HepG2 (cell line): Measurements from ENCODE around the gene MBD3L2B. TPM values are rescaled to one million over a fixed set of nuclear protein-coding genes. Genes with fewer than 3 reads are reported as not detected.

ENCODE experiments used
- ARNT2 ChIP-seq: sonication (generic); formaldehyde crosslinking; IDR thresholded peaks from 2 replicates; pipeline ENCODE4 v1.8.0; 2022; ENCODE audit warnings: mild to moderate bottlenecking, low read depth, missing genetic modification reagents, moderate library complexity
- FOXC1 ChIP-seq: sonication (generic); formaldehyde crosslinking; IDR thresholded peaks from 2 replicates; pipeline ENCODE4 v1.8.0; 2022; ENCODE audit warnings: mild to moderate bottlenecking, missing genetic modification reagents, borderline replicate concordance
- GLI4 ChIP-seq: sonication (generic); formaldehyde crosslinking; IDR thresholded peaks from 2 replicates; pipeline ENCODE4 v1.5.1; 2020; ENCODE audit warnings: missing genetic modification reagents, mild to moderate bottlenecking, moderate library complexity, borderline replicate concordance
- HOXD1 ChIP-seq: sonication (generic); formaldehyde crosslinking; IDR thresholded peaks from 2 replicates; pipeline ENCODE4 v1.5.0; 2020; ENCODE audit warnings: missing genetic modification reagents
- MAFF ChIP-seq: IDR thresholded peaks from 2 replicates; pipeline ENCODE4 v1.6.1; 2011; ENCODE audit warnings: low read depth, low read length, improper control_type of control experiment
- PITX1 ChIP-seq: sonication (generic); formaldehyde crosslinking; IDR thresholded peaks from 2 replicates; pipeline ENCODE4 v1.5.1; 2020; ENCODE audit warnings: mild to moderate bottlenecking, missing genetic modification reagents
- PRMT3 ChIP-seq: sonication (generic); formaldehyde crosslinking; IDR thresholded peaks from 2 replicates; pipeline ENCODE4 v1.8.1; 2022; ENCODE audit warnings: low read depth, mild to moderate bottlenecking, moderate library complexity, missing genetic modification reagents, borderline replicate concordance
- RFX5 ChIP-seq: IDR thresholded peaks from 2 replicates; pipeline ENCODE4 v1.6.1; 2011; ENCODE audit warnings: low read depth, low read length, improper control_type of control experiment
- SATB2 ChIP-seq: sonication (generic); formaldehyde crosslinking; IDR thresholded peaks from 2 replicates; pipeline ENCODE4 v1.5.0; 2020; ENCODE audit warnings: missing genetic modification reagents
- SRSF1 ChIP-seq: fragments of 200-400 bp; formaldehyde crosslinking; optimal IDR thresholded peaks from 2 replicates; pipeline ENCODE3; 2017; ENCODE audit warnings: mild to moderate bottlenecking, low read depth, low read length, moderate library complexity
- TAF15 ChIP-seq: fragments of 200-400 bp; formaldehyde crosslinking; IDR thresholded peaks from one replicate; pipeline ENCODE4 v1.6.1; 2018; ENCODE audit warnings: mild to moderate bottlenecking, low read depth, low read length; ENCODE audit not compliant: poor library complexity, severe bottlenecking
- TEAD3 ChIP-seq: optimal IDR thresholded peaks from 2 replicates; pipeline ENCODE3; 2016; ENCODE audit warnings: borderline replicate concordance
- ZBTB20 ChIP-seq: sonication (generic); formaldehyde crosslinking; IDR thresholded peaks from 2 replicates; pipeline ENCODE4 v1.8.1; 2023; ENCODE audit warnings: missing genetic modification reagents, low read depth, mild to moderate bottlenecking, borderline replicate concordance
- ZFP36L1 ChIP-seq: sonication (generic); formaldehyde crosslinking; IDR thresholded peaks from 2 replicates; pipeline ENCODE4 v1.8.0; 2022; ENCODE audit warnings: mild to moderate bottlenecking, missing genetic modification reagents, moderate library complexity
- ZNF251 ChIP-seq: sonication (generic); formaldehyde crosslinking; IDR thresholded peaks from 2 replicates; pipeline ENCODE4 v1.9.0; 2021; ENCODE audit warnings: mild to moderate bottlenecking, missing genetic modification reagents
- ZNF335 ChIP-seq: sonication (generic); formaldehyde crosslinking; IDR thresholded peaks from 2 replicates; pipeline ENCODE4 v1.4.0; 2020; ENCODE audit warnings: missing genetic modification reagents
- ZNF572 ChIP-seq: sonication (generic); formaldehyde crosslinking; IDR thresholded peaks from 2 replicates; pipeline ENCODE4 v1.5.1; 2020; ENCODE audit warnings: mild to moderate bottlenecking, missing genetic modification reagents
- polyA plus RNA-seq, 8 experiments: library from polyadenylated mRNA; depleted of rRNA in 3 of 8; stranded (reverse) in 7 of 8; unstranded in 1 of 8; fragments of >200 nt; fragmentation: Illumina TruSeq in 4 of 8; extraction: Trizol in 4 of 8; gene quantifications; 2 replicates each; pipeline versions ENCODE4 v1.2.1 to v1.2.3, GENCODE V29; 2011 to 2016; ENCODE audit warnings: low read depth in 4 of 8, missing spikeins in 1 of 8, mixed read lengths in 1 of 8; ENCODE audit not compliant: insufficient read depth in 1 of 8
- total RNA-seq, 5 experiments: library from RNA; depleted of rRNA; stranded (reverse); fragments of >200 nt; fragmentation: Illumina TruSeq; extraction: Trizol; gene quantifications; 2 replicates each; pipeline ENCODE4 v1.2.3, GENCODE V29; 2016; ENCODE audit warnings: low read depth in 1 of 5
- TF ChIP-seq, protein P1 (sequence below): sonication (generic); formaldehyde crosslinking; IDR thresholded peaks from 2 replicates; pipeline ENCODE4 v1.4.0; 2020; ENCODE audit warnings: missing genetic modification reagents
- TF ChIP-seq, protein P2 (sequence below), 2 experiments: sonication (generic) in 1 of 2; formaldehyde crosslinking in 1 of 2; IDR thresholded peaks; 2 replicates each; pipeline versions ENCODE4 v1.4.0 to v1.6.1; 2018 to 2020; ENCODE audit warnings: missing genetic modification reagents in 2 of 2, borderline replicate concordance in 1 of 2, low read depth in 1 of 2, mild to moderate bottlenecking in 1 of 2, missing biosample characterization in 1 of 2
- TF ChIP-seq, protein P3 (sequence below): sonication (generic); formaldehyde crosslinking; IDR thresholded peaks from 2 replicates; pipeline ENCODE4 v1.4.0; 2020; ENCODE audit warnings: missing genetic modification reagents
- TF ChIP-seq, protein P4 (sequence below): sonication (generic); formaldehyde crosslinking; IDR thresholded peaks from 2 replicates; pipeline ENCODE4 v1.8.0; 2022; ENCODE audit warnings: mild to moderate bottlenecking, missing genetic modification reagents, moderate library complexity
- TF ChIP-seq, protein P5 (sequence below): sonication (generic); formaldehyde crosslinking; IDR thresholded peaks from 2 replicates; pipeline ENCODE4 v1.4.0; 2020; ENCODE audit warnings: missing genetic modification reagents

MBD3L2B gene
- total and polyA plus RNA-seq, 2 of the 13 experiments (the other 11 are each of a cell fraction or from before 2014, with no cell fraction given), result not detected

DNA sequence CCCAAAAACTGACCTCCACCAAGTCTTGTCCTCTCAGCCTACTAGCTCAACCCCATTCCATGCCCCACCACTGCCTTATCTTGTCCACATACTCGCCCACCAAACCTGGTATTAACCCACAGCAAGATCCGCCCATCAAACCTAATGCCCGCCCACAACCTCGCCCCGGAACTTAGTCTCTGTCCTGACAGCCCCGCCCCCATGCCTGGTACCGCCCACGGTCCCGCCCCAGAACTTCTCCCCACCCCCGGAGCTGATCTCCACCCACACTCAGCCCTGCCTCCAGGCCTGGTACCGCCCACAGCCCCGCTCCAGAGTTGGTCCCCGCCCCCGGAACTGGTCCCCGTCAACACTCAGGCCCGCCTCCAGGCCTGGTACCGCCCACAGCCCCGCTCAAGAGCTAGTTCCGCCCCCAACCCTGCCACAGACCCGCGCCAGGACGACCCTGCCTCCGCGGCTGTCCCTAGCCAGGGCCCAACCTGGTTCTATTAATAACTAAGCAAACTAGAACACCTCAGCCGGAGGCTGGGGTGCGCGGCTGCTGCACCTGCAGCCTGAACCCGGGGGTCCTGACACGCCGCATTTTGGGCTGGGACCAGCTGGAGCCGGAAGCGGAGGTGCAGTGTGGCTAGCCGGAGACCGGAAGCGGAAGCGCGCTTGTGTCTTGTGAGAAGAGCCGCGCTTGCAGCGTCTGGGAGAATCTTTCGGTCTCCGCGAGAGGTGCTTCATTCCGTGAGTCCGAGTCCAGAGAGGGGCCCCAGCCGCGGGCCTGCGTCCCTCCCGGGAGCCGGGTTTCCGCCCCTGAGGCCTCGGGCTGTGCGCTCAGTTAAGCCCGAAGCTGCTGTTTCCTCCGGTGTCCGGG lies 48.0 kb upstream of the MBD3L2B start, which contains the start of gene ZNF557 (continued):
- 0 out of 2 replicates have a peak, but pooled peaks have one; percentile 55 for TF ChIP-seq ARNT2 (CRISPR knock-in tag)
- peak; percentile 59 for TF ChIP-seq FOXC1 (CRISPR knock-in tag)
- TF ChIP-seq, protein P1, sequence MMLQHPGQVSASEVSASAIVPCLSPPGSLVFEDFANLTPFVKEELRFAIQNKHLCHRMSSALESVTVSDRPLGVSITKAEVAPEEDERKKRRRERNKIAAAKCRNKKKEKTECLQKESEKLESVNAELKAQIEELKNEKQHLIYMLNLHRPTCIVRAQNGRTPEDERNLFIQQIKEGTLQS (CRISPR knock-in tag), result no peak
- no peak for TF ChIP-seq PITX1 (CRISPR knock-in tag)
- TF ChIP-seq, protein P2, sequence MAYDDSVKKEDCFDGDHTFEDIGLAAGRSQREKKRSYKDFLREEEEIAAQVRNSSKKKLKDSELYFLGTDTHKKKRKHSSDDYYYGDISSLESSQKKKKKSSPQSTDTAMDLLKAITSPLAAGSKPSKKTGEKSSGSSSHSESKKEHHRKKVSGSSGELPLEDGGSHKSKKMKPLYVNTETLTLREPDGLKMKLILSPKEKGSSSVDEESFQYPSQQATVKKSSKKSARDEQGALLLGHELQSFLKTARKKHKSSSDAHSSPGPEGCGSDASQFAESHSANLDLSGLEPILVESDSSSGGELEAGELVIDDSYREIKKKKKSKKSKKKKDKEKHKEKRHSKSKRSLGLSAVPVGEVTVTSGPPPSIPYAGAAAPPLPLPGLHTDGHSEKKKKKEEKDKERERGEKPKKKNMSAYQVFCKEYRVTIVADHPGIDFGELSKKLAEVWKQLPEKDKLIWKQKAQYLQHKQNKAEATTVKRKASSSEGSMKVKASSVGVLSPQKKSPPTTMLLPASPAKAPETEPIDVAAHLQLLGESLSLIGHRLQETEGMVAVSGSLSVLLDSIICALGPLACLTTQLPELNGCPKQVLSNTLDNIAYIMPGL (CRISPR knock-in tag; IDR thresholded peaks at IDR 0.05; ENCODE audit: borderline replicate concordance in 1 of 2, low read depth in 1 of 2), result peak in 1 of 2 experiments; percentile 54; a peak in 1 of 4 replicates
- no peak for TF ChIP-seq ZNF572 (CRISPR knock-in tag)
- no peak for TF ChIP-seq ZNF251
- TF ChIP-seq PRMT3 (CRISPR knock-in tag), result no peak
- no peak; the same call in 1 of the 2 replicates for TF ChIP-seq RFX5
- TF ChIP-seq TEAD3 (CRISPR knock-in tag), result peak; percentile 15
- TF ChIP-seq, protein P3, sequence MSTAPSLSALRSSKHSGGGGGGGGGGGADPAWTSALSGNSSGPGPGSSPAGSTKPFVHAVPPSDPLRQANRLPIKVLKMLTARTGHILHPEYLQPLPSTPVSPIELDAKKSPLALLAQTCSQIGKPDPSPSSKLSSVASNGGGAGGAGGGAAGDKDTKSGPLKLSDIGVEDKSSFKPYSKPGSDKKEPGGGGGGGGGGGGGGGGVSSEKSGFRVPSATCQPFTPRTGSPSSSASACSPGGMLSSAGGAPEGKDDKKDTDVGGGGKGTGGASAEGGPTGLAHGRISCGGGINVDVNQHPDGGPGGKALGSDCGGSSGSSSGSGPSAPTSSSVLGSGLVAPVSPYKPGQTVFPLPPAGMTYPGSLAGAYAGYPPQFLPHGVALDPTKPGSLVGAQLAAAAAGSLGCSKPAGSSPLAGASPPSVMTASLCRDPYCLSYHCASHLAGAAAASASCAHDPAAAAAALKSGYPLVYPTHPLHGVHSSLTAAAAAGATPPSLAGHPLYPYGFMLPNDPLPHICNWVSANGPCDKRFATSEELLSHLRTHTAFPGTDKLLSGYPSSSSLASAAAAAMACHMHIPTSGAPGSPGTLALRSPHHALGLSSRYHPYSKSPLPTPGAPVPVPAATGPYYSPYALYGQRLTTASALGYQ (CRISPR knock-in tag), result no peak
- TF ChIP-seq HOXD1 (CRISPR knock-in tag), result peak; percentile 35; the same call in 1 of the 2 replicates
- TF ChIP-seq MAFF, result no peak
- TF ChIP-seq ZNF335 (CRISPR knock-in tag), result no peak
- TF ChIP-seq ZFP36L1 (CRISPR knock-in tag), result peak; percentile 56; the same call in 1 of the 2 replicates
- TF ChIP-seq, protein P4, sequence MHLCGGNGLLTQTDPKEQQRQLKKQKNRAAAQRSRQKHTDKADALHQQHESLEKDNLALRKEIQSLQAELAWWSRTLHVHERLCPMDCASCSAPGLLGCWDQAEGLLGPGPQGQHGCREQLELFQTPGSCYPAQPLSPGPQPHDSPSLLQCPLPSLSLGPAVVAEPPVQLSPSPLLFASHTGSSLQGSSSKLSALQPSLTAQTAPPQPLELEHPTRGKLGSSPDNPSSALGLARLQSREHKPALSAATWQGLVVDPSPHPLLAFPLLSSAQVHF (CRISPR knock-in tag), result no peak
- no peak; the same call in 1 of the 2 replicates for TF ChIP-seq GLI4 (CRISPR knock-in tag)
- peak; percentile 56 for TF ChIP-seq SRSF1
- TF ChIP-seq ZBTB20 (CRISPR knock-in tag), result no peak
- TF ChIP-seq TAF15, result no peak
- TF ChIP-seq, protein P5, sequence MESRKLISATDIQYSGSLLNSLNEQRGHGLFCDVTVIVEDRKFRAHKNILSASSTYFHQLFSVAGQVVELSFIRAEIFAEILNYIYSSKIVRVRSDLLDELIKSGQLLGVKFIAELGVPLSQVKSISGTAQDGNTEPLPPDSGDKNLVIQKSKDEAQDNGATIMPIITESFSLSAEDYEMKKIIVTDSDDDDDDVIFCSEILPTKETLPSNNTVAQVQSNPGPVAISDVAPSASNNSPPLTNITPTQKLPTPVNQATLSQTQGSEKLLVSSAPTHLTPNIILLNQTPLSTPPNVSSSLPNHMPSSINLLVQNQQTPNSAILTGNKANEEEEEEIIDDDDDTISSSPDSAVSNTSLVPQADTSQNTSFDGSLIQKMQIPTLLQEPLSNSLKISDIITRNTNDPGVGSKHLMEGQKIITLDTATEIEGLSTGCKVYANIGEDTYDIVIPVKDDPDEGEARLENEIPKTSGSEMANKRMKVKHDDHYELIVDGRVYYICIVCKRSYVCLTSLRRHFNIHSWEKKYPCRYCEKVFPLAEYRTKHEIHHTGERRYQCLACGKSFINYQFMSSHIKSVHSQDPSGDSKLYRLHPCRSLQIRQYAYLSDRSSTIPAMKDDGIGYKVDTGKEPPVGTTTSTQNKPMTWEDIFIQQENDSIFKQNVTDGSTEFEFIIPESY (CRISPR knock-in tag), result no peak
- TF ChIP-seq SATB2 (CRISPR knock-in tag), result no peak
